ENCODE data around the gene QKI.
"Not testable (repeated sequence)": the region's sequence is repeated elsewhere in the genome, so short reads cannot be mapped to it uniquely, and the experiment has no call there.

QKI gene

GRCh38 chr6:163414117-163414945 lies at the start of gene QKI:
QKI (plus strand) TSS chr6:163414718; CDS start chr6:163415194, 476 bp downstream.
- DNase-seq, result peak; percentile 85

- DNase-seq, result no peak
Measured at GRCh38 chr6:163366288-163366687, 48.2 kb upstream of the QKI start.

- DNase-seq, result no peak
Measured at GRCh38 chr6:163367497-163368183, 46.9 kb upstream of the QKI start.

GRCh38 chr6:163369141-163369540 lies 45.4 kb upstream of the QKI start:
- no peak for DNase-seq

GRCh38 chr6:163369628-163370365 lies 44.7 kb upstream of the QKI start:
- DNase-seq, result no peak

GRCh38 chr6:163370464-163371117 lies 43.9 kb upstream of the QKI start:
- no peak for DNase-seq

- DNase-seq, result no peak
Measured at GRCh38 chr6:163371129-163371528, 43.4 kb upstream of the QKI start.

- no peak for DNase-seq
Measured at GRCh38 chr6:163373240-163373639, 41.3 kb upstream of the QKI start.

GRCh38 chr6:163375361-163375760 lies 39.2 kb upstream of the QKI start:
- no peak for DNase-seq

GRCh38 chr6:163376187-163376586 lies 38.3 kb upstream of the QKI start:
- DNase-seq, result no peak

- no peak for DNase-seq
Measured at GRCh38 chr6:163377561-163377960, 37.0 kb upstream of the QKI start.

GRCh38 chr6:163380216-163380615 lies 34.3 kb upstream of the QKI start:
- DNase-seq, result no peak

- DNase-seq, result no peak
Measured at GRCh38 chr6:163381118-163381756, 33.3 kb upstream of the QKI start.

GRCh38 chr6:163383396-163383795 lies 31.1 kb upstream of the QKI start:
- not testable (repeated sequence) for DNase-seq

- DNase-seq, result no peak
Measured at GRCh38 chr6:163383912-163384311, 30.6 kb upstream of the QKI start.

GRCh38 chr6:163384510-163384909 lies 30.0 kb upstream of the QKI start:
- peak; percentile 18 for DNase-seq

GRCh38 chr6:163385503-163385902 lies 29.0 kb upstream of the QKI start:
- not testable (repeated sequence) for DNase-seq

GRCh38 chr6:163386329-163386908 lies 28.1 kb upstream of the QKI start:
- no peak for DNase-seq

GRCh38 chr6:163387317-163387716 lies 27.2 kb upstream of the QKI start:
- no peak for DNase-seq

GRCh38 chr6:163389354-163389753 lies 25.2 kb upstream of the QKI start:
- DNase-seq, result no peak

- DNase-seq, result no peak
Measured at GRCh38 chr6:163390770-163391169, 23.7 kb upstream of the QKI start.

GRCh38 chr6:163391985-163392384 lies 22.5 kb upstream of the QKI start:
- DNase-seq, result no peak
